OCI-LY3 (cell line): Measurements from ENCODE around the gene CPLX3.

Experiments
- H2AFZ ChIP-seq: fragments of 200-600, 300-600 bp; shearing (Covaris generic); 2 replicates; pipeline ENCODE4 v1.6.0; 2014; ENCODE audit warnings: antibody characterized with exemption, low read depth, low read length
- H3K27ac ChIP-seq: fragments of 200-600, 300-600 bp; sonication (generic); 2 replicates; pipeline ENCODE4 v1.5.1; 2014; ENCODE audit warnings: mild to moderate bottlenecking, low read length, moderate library complexity, mixed read lengths
- H3K27me3 ChIP-seq: fragments of 200-600, 300-600 bp; sonication (generic); 2 replicates; pipeline ENCODE4 v1.6.1; 2014; ENCODE audit warnings: low read depth, low read length, mixed read lengths
- H3K36me3 ChIP-seq: fragments of 200-600, 300-600 bp; sonication (generic); replicated peaks from 2 replicates; pipeline ENCODE3; 2014; ENCODE audit warnings: low read depth, low read length, mixed read lengths
- H3K4me1 ChIP-seq: fragments of 300-600, 200-600 bp; sonication (generic); 2 replicates; pipeline ENCODE4 v1.6.1; 2014; ENCODE audit warnings: low read length, mixed read lengths
- H3K4me2 ChIP-seq: fragments of 200-600, 300-600 bp; sonication (generic); 2 replicates; pipeline ENCODE4 v1.6.1; 2014; ENCODE audit warnings: low read length, mixed read lengths
- H3K4me3 ChIP-seq: fragments of 300-600, 200-600 bp; sonication (generic); 2 replicates; pipeline ENCODE4 v1.5.1; 2014; ENCODE audit warnings: antibody characterized with exemption, mild to moderate bottlenecking, low read length, moderate library complexity
- H3K79me2 ChIP-seq: fragments of 300-600, 200-600 bp; shearing (Covaris generic); 2 replicates; pipeline ENCODE4 v1.6.1; 2014; ENCODE audit warnings: mild to moderate bottlenecking, low read length, mixed read lengths
- H3K9ac ChIP-seq: fragments of 300-600, 200-600 bp; shearing (Covaris generic); 2 replicates; pipeline ENCODE4 v1.6.0; 2014; ENCODE audit warnings: mild to moderate bottlenecking, low read length, moderate library complexity
- H3K9me3 ChIP-seq: fragments of 200-600, 300-600 bp; shearing (Covaris generic); 2 replicates; pipeline ENCODE4 v1.6.1; 2014; ENCODE audit warnings: low read length, mixed read lengths; ENCODE audit not compliant: insufficient read depth
- H4K20me1 ChIP-seq: fragments of 200-600, 300-600 bp; sonication (generic); 2 replicates; pipeline ENCODE4 v1.6.1; 2016; ENCODE audit warnings: low read length, mixed read lengths; ENCODE audit not compliant: insufficient read depth
- CTCF ChIP-seq: fragments of 200-600, 300-600 bp; sonication (generic); IDR thresholded peaks from 2 replicates; pipeline ENCODE4 v1.5.1; 2014; ENCODE audit warnings: antibody characterized with exemption, low read length, low read depth
- EZH2phosphoT487 ChIP-seq: fragments of 200-600 bp; shearing (Covaris generic); IDR thresholded peaks from 2 replicates; pipeline ENCODE4 v1.6.1; 2018; ENCODE audit warnings: antibody characterized with exemption, mixed run types, low read depth

The CPLX3 gene

GRCh38 chr15:74873756-74874424 lies 47.5 kb downstream of the CPLX3 start:
- Histone ChIP-seq H3K9me3 (no peaks in the 10 kb centered on the region), H3K79me2 (peaks cover 36% of the 10 kb centered on the region), H3K27ac (peak overlapping the region; percentile 61), H3K4me3 (peak overlapping the region; percentile 92), H3K9ac (peak overlapping the region; percentile 82), H3K4me1 (peaks cover 34% of the 10 kb centered on the region), H3K27me3 (no peaks in the 10 kb centered on the region), H4K20me1 (no peaks in the 10 kb centered on the region; the same call in 1 of the 2 replicates), H3K4me2 (peak overlapping the region; percentile 88), H2AFZ (peak overlapping the region; percentile 24; the same call in 1 of the 2 replicates), H3K36me3 (peaks cover 15% of the 10 kb centered on the region)
- TF ChIP-seq CTCF (no peak), EZH2phosphoT487 (no peak)

- H3K27ac ChIP-seq = no peak overlapping the region
- H2AFZ ChIP-seq = no peak overlapping the region
- H3K79me2 ChIP-seq = no peaks in the 10 kb centered on the region; the same call in 1 of the 2 replicates
- H3K4me2 ChIP-seq = no peak overlapping the region
- H4K20me1 ChIP-seq = no peaks in the 10 kb centered on the region
- peaks cover 2% of the 10 kb centered on the region for H3K36me3 ChIP-seq
- no peak overlapping the region for H3K9ac ChIP-seq
- TF ChIP-seq CTCF = no peak
- TF ChIP-seq EZH2phosphoT487 = no peak
- H3K4me3 ChIP-seq = no peak overlapping the region
- H3K9me3 ChIP-seq = peaks cover 8% of the 10 kb centered on the region; the same call in 1 of the 2 replicates
- peaks cover 5% of the 10 kb centered on the region; the same call in 1 of the 2 replicates for H3K4me1 ChIP-seq
- no peaks in the 10 kb centered on the region for H3K27me3 ChIP-seq
These were observed 51.8 kb downstream of the CPLX3 start for GRCh38 chr15:74878273-74878672.
